ENCODE measurements around the gene DHPS.

DNA sequence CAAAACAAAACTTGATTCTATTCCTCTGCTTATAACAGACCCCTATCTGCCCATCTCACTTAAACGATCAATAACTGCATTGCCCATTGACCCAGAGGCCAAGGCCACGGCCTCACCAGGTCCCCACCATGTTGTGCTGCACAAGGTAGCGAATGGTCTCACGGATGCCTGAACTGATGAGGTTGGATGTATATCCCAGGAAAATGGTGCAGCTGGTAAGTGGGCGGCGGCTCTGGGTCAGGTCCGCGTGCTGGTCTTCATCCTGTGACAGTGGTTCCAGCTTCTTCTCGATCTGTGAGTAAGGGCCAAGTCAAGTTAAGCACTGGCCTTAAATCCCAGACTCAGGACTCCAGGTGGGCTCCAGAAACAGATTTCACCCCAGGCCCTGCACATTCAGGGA, 1.6 kb downstream of the DHPS start:
- TF ChIP-seq, protein P1, sequence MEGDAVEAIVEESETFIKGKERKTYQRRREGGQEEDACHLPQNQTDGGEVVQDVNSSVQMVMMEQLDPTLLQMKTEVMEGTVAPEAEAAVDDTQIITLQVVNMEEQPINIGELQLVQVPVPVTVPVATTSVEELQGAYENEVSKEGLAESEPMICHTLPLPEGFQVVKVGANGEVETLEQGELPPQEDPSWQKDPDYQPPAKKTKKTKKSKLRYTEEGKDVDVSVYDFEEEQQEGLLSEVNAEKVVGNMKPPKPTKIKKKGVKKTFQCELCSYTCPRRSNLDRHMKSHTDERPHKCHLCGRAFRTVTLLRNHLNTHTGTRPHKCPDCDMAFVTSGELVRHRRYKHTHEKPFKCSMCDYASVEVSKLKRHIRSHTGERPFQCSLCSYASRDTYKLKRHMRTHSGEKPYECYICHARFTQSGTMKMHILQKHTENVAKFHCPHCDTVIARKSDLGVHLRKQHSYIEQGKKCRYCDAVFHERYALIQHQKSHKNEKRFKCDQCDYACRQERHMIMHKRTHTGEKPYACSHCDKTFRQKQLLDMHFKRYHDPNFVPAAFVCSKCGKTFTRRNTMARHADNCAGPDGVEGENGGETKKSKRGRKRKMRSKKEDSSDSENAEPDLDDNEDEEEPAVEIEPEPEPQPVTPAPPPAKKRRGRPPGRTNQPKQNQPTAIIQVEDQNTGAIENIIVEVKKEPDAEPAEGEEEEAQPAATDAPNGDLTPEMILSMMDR (IDR thresholded peaks at IDR 0.05 in 8 of 11, conservative IDR thresholded peaks at IDR 0.05 in 3 of 11): no peak
- no peak for TF ChIP-seq POLR2A (IDR thresholded peaks at IDR 0.05)
